Urinary bladder (tissue), 4 donors: ENCODE measurements around the gene LILRA2. TPM values are rescaled to one million over a fixed set of nuclear protein-coding genes. Genes with fewer than 3 reads are reported as not detected.
"Not testable (repeated sequence)": the region's sequence is repeated elsewhere in the genome, so short reads cannot be mapped to it uniquely, and the experiment has no call there.

Experiments
- DNase-seq: peaks from one replicate; pipeline ENCODE4 v3.0.0-alpha.2; 2015; ENCODE audit errors: extremely low spot score
- H3K27ac ChIP-seq: one replicate; pipeline ENCODE4 v1.5.1; 2013; ENCODE audit warnings: low read depth, mild to moderate bottlenecking, moderate library complexity
- H3K36me3 ChIP-seq: one replicate; pipeline ENCODE4 v1.6.1; 2013; ENCODE audit warnings: mild to moderate bottlenecking, moderate library complexity; ENCODE audit not compliant: insufficient read depth
- H3K4me1 ChIP-seq: one replicate; pipeline ENCODE4 v1.6.1; 2013; ENCODE audit warnings: mild to moderate bottlenecking, moderate library complexity; ENCODE audit not compliant: insufficient read depth
- H3K4me3 ChIP-seq: one replicate; pipeline ENCODE4 v1.5.1; 2013; ENCODE audit warnings: low read depth, low read length
- WGBS: extraction: QIAGEN DNeasy Blood & Tissue Kit; methylation state at CpG from one replicate; pipeline ENCODE4 v1.1.7; 2013; 5-methylcytosine and 5-hydroxymethylcytosine counted together
- polyA plus RNA-seq: library from polyadenylated mRNA; stranded (reverse); fragments of 200-250 nt; gene quantifications from one replicate; pipeline ENCODE4 v1.2.3, GENCODE V29; 2013
- total RNA-seq: library from RNA; depleted of rRNA; stranded (reverse); fragments of >200 nt; gene quantifications from one replicate; pipeline ENCODE4 v1.2.3, GENCODE V29; 2014
- donor health status: healthy with polysubstance abuse.
- donor health status: healthy.

LILRA2 gene
- total and polyA plus RNA-seq, 2 donors: 0.95 to 1.9 TPM

DNA sequence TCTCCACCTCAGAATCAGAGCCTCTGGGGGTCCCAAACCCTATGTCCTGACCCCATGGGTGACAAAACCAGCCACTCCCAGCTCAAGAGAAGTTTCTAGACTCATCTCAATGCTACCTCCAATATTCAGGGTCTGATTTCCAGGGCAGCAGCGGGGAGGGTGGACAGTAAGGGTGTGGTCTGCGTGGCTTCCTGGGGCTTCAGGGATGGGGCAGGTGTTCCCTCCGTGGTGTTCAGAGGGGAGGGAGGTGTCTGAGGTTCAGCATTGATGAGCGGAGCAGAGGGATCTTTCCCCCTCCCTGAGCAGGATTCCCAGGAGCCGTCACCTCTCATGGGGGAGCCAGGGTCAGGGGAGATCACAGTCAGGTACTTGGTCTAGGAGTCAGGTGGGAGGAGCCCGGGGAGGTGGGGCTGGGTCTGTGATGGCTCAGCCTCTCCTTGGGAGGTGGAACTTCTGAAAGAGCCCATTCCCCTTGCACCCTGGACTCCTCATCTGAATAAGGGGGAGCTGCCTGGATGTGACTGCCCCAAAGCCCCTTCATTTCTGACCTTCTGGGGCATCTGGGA is 2.9 kb downstream of the LILRA2 start:
- no peak overlapping the region for H3K4me3 ChIP-seq
- H3K4me1 ChIP-seq: no peaks in the 10 kb centered on the region
- DNase-seq: no peak
- H3K27ac ChIP-seq: no peak overlapping the region
- H3K36me3 ChIP-seq: no peaks in the 10 kb centered on the region
- 71% methylated on average over 6 of the region's 6 CpGs for WGBS

DNA sequence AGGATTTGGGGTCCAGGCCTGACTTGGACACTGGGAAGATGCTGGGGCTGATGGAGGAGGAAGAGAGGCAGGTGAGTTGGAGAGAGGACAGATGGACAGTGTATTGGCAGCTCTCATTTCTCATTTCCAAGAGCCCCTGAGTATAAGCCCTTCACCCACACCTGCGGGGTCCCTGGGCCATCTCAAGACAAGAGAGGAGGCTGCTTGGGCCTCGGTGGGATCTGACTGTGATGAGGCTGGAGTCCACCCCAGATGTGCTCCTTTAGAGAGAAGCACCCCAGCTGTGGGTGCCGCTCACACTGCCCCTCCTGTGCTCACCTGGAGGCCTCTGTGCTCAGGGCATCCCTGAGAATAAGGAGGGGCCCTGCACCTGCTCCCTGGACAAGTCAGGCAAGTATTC is 3.7 kb downstream of the LILRA2 start:
- H3K36me3 ChIP-seq: no peaks in the 10 kb centered on the region
- WGBS: 67% methylated on average over 3 of the region's 3 CpGs
- no peaks in the 10 kb centered on the region for H3K4me1 ChIP-seq
- no peak overlapping the region for H3K27ac ChIP-seq
- no peak overlapping the region for H3K4me3 ChIP-seq
- no peak for DNase-seq

DNA sequence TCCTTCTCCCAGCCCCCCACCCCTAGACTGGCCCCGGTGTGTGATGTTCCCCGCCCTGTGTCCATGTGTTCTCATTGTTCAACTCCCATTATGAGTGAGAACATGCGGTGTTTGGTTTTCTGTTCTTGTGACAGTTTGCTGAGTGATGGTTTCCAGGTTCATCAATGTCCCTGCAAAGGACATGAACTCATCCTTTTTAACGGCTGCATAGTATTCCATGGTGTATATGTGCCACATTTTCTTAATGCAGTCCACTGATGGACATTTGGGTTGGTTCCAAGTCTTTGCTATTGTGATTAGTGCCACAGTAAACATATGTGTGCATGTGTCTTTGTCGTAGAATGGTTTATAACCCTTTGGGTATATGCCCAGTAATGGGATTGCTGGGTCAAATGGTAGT is 4.7 kb downstream of the LILRA2 start:
- not testable (repeated sequence) for DNase-seq, H3K4me1 ChIP-seq, H3K4me3 ChIP-seq, H3K27ac ChIP-seq, H3K36me3 ChIP-seq
- 85% methylated on average over 5 of the region's 5 CpGs for WGBS

DNA sequence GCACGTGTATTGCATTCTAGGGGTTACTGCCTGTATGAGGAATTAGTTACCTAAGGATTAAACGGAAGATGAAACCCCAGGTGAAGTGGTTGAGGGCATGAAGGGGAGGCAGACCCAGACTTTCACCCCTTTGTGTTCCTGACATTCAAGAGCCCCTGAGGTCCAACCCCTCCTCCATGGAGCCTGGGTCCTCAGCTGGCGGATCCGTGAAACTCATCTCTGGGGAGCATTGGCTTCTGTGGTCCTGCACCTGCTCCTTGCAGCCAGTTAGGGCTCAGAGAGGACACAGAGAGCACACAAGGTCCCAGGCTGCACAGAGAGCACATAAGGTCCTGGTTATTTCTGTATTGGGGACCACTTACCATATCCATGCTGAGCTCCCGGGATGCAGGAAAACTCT is 12.8 kb downstream of the LILRA2 start:
- 70% methylated on average over 5 of the region's 5 CpGs for WGBS
- DNase-seq: no peak
- H3K36me3 ChIP-seq: no peaks in the 10 kb centered on the region
- H3K4me1 ChIP-seq: no peaks in the 10 kb centered on the region
- no peak overlapping the region for H3K4me3 ChIP-seq
- no peak overlapping the region for H3K27ac ChIP-seq

DNA sequence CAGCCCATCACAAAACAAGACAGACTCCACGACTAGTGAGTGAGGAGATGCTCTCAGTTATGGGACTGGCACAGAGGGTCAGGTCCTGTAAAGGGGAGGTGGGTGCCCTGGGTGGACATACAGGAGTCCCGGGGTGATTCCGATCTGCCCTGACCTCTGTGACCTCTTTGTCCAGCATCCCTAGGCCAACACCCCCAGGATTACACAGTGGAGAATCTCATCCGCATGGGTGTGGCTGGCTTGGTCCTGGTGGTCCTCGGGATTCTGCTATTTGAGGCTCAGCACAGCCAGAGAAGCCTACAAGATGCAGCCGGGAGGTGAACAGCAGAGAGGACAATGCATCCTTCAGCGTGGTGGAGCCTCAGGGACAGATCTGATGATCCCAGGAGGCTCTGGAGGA is 13.4 kb downstream of the LILRA2 start:
- DNase-seq: no peak
- Histone ChIP-seq H3K36me3 (no peaks in the 10 kb centered on the region), H3K27ac (no peak overlapping the region), H3K4me1 (no peaks in the 10 kb centered on the region), H3K4me3 (no peak overlapping the region)
- 67% methylated on average over 7 of the region's 7 CpGs for WGBS

DNA sequence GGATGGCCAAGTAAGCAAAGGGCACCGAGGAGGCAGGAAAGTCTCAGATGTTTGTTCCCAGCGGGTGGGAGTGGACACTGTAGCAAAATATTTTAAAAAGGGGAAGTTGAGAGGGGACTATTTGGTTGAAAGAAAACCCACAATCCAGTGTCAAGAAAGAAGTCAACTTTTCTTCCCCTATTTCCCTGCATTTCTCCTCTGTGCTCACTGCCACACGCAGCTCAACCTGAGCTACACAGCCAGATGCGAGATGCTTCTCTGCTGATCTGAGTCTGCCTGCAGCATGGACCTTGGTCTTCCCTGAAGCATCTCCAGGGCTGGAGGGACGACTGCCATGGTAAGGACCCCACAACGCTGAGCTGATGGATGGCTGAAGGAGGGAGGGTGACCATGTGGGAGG is 19.9 kb downstream of the LILRA2 start, which contains the start of gene LILRA1:
Gene LILRA1, plus strand, starts transcription at position 188 of the 400 bp plus-strand sequence. CDS start 613 bp downstream, outside the sequence.
- H3K36me3 ChIP-seq, H3K27ac ChIP-seq, H3K4me3 ChIP-seq, H3K4me1 ChIP-seq, DNase-seq: not testable (repeated sequence)
- 63% methylated on average over 6 of the region's 6 CpGs for WGBS

DNA sequence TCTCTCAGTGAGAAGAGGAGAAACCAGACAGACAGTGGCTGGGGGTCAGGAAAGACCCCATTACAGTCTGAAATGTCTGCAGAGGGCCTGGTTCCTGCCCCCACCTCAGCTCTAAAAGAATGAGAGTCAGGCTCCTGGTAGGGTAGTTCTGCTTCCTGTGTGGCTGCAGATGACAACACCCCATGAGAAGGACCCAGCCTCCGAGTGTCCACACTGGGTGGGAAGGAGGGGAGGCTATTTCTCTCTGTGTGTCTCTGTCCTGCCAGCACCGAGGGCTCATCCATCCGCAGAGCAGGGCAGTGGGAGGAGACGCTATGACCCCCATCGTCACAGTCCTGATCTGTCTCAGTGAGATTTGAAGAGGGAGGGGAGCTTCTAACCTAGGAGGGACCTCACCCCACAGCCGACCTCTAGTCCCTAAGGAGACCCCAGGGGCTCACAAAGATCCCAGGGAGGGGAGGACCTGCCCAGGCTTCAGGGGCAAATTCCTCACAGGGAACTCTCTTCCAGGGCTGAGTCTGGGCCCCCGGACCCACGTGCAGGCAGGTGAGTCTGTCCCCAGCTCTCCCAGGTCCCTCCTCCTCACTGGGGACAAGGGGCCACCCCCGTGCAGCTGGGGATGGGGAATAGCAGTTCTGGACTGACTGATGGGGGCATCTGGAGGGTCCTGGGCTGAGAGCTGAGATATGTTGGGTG is 20.5 kb downstream of the LILRA2 start:
- 45% methylated on average over 8 of the region's 9 CpGs for WGBS
- DNase-seq, H3K4me3 ChIP-seq, H3K36me3 ChIP-seq, H3K27ac ChIP-seq, H3K4me1 ChIP-seq: not testable (repeated sequence)

DNA sequence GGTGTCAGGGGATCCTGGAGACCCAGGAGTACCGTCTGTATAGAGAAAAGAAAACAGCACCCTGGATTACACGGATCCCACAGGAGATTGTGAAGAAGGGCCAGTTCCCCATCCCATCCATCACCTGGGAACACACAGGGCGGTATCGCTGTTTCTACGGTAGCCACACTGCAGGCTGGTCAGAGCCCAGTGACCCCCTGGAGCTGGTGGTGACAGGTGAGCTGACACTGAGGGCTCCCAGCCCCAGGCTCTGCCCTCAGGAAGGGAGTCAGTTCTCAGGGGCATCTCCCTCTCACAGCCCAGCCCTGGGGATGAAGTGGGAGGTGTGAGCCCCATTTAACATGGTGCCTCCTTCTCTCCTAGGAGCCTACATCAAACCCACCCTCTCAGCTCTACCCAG is 21.1 kb downstream of the LILRA2 start:
- WGBS: 91% methylated on average over 5 of the region's 5 CpGs
- no peak for DNase-seq
- H3K27ac ChIP-seq: no peak overlapping the region
- no peaks in the 10 kb centered on the region for H3K36me3 ChIP-seq
- no peak overlapping the region for H3K4me3 ChIP-seq
- H3K4me1 ChIP-seq: no peaks in the 10 kb centered on the region

DNA sequence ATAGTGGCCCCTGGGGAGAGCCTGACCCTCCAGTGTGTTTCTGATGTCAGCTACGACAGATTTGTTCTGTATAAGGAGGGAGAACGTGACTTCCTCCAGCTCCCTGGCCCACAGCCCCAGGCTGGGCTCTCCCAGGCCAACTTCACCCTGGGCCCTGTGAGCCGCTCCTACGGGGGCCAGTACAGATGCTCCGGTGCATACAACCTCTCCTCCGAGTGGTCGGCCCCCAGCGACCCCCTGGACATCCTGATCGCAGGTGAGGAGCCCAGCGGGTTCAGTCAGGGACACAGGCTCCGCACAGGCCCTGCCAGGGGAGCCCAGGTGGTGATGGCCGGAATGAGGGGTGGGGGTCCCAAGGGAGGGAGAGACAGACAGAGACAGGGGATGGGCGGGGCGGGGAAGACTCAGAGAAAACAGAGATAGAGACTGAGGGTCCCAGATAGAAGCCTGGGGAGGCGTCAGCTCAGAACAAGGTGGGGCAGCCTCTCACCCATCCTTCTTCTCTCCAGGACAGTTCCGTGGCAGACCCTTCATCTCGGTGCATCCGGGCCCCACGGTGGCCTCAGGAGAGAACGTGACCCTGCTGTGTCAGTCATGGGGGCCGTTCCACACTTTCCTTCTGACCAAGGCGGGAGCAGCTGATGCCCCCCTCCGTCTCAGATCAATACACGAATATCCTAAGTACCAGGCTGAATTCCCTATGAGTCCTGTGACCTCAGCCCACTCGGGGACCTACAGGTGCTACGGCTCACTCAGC is 22.3 kb downstream of the LILRA2 start:
- H3K36me3 ChIP-seq, DNase-seq, H3K27ac ChIP-seq, H3K4me1 ChIP-seq, H3K4me3 ChIP-seq: not testable (repeated sequence)
- WGBS: 85% methylated on average over 26 of the region's 26 CpGs

DNA sequence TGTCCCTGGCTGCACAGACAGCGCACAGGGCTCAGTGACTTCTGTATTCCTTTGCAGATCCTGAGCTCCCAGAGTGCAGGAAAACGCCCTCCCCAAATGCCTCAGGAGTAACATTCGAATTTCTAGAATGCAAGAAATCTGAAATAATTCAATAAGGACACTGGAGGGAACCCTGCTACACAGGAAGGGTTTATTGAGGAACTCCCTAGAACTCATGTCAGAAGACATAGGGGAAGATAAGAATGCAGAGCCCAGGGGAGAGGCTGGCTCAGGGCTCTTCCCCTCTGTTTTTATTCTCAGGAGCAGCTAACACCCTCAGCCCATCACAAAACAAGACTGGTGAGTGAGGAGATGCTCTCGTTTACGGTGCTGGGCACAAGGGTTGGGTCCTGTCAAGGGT is 26.6 kb downstream of the LILRA2 start:
- no peak for DNase-seq
- WGBS: 71% methylated on average over 5 of the region's 5 CpGs
- Histone ChIP-seq H3K36me3 (no peaks in the 10 kb centered on the region), H3K27ac (no peak overlapping the region), H3K4me3 (no peak overlapping the region), H3K4me1 (no peaks in the 10 kb centered on the region)

DNA sequence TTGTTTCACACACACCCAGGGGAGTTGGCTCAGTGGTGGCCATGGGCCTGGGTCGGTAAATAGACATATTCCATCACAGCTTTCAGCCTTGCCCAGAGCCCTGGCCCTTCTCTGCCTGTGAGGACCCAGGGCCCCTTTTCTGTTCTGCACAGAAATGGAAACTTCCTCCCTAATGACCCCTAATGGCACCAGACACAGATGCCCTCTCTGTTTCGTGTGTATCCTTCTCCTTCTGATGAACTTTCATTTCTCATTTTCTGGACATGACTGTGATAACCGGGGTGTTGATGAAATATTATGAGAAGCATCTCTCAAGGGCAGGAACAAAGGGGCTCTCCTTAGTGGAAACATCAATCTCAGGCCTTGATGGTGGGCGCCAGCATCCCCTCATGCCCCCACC is 32.6 kb downstream of the LILRA2 start:
- 63% methylated on average over 4 of the region's 4 CpGs for WGBS

DNA sequence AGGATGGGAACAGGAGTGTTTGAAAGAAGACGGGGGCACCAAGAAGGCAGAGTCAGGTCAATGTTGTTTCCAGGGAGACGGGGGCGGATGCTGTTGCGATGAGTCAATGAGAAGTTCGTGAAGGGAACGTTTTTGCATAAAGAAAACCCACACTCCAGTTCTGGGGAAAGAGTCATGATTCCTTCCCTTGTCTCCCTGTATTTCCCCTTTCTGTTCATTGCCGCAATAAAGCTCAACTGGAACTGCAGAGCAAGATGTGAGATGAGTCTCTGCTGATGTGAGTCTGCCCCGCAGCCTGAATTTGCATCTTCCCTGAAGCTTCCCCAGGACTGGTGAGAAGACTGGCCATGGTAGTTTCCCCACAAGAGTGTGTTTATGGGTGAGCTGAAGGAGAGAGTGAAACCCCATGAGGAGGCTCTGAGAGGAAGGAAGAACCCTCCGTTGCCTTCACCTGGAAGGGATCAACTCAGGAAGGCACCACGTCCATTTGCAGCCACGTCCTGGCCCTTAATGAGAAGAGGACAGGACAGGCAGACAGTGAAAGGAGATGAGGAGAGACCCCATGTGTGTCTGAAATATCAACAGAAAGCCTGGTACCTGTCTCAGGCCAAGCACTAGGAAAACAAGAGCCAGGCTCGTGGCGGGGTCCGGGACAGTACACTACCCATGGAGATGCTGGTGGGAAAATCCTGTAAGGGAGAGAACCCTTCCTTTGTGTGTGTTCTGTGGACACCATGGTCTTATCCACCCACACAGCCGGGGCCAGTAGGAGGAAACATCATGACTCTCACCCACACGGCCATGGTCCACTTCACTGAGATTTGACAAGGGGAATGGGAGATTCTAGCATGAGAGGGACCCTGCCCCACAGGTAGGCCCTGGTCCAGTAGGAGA is 33.5 kb downstream of the LILRA2 start:
- Histone ChIP-seq H3K36me3 (no peaks in the 10 kb centered on the region), H3K4me3 (no peak overlapping the region), H3K4me1 (no peaks in the 10 kb centered on the region), H3K27ac (no peak overlapping the region)
- 75% methylated on average over 16 of the region's 16 CpGs for WGBS
- no peak for DNase-seq

More for the DNA sequence above, 32.6 kb downstream of the LILRA2 start:
- DNase-seq: no peak
- no peak overlapping the region for H3K4me3 ChIP-seq
- H3K4me1 ChIP-seq: no peaks in the 10 kb centered on the region
- no peaks in the 10 kb centered on the region for H3K36me3 ChIP-seq
- H3K27ac ChIP-seq: no peak overlapping the region

DNA sequence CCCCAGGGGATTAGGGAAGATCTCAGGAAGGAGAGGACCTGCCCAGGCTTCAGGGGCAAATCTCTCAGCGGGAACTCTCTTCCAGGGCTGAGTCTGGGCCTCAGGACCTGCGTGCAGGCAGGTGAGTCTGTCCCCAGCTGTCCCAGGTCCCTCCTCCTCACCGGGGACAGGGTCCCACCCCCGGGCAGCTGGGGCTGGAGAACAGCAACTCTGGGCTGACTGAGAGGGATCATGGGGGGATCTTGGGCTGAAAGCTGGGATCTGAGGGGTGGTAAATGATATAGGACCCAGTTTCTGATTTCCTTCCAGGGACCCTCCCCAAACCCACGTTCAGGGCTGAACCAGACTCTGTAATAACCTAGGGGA is 34.2 kb downstream of the LILRA2 start:
- 66% methylated on average over 5 of the region's 5 CpGs for WGBS
- DNase-seq: no peak
- no peaks in the 10 kb centered on the region for H3K4me1 ChIP-seq
- H3K27ac ChIP-seq: no peak overlapping the region
- H3K4me3 ChIP-seq: no peak overlapping the region
- H3K36me3 ChIP-seq: no peaks in the 10 kb centered on the region
